Measurements from ENCODE around the gene THSD7B. TPM values are rescaled to one million over a fixed set of nuclear protein-coding genes. Genes with fewer than 3 reads are reported as not detected.

The THSD7B gene
- total and polyA plus RNA-seq, 9 of the 15 experiments (the other 6 are each of a cell fraction or from before 2014, with no cell fraction given): not detected

DNA sequence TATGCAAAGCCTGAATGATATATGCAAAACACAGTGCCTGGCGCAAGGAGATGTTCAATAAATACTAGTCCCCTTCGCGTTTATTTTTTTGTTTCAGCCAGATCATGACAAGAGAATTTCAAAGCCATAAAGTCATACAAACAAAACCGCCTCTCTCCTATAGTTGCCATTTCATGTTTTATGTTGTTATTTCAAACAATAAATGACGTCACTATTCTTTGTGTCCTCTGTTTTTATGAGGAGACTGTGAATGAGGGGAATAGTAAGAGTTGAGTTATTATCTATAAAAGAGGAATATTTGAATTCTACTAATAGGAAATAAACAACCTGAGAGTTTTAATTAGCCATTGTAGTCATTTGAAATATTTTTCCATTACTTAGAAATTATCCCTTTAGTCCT lies 464.5 kb downstream of the THSD7B start:
- Histone ChIP-seq H3K27me3 (ENCODE audit: control insufficient read depth in 2 of 2, insufficient read depth in 2 of 2, low read length in 2 of 2) (no peaks in the 10 kb centered on the region), H3K4me3 (no peak overlapping the region), H3K27ac (ENCODE audit: extremely low read depth, low read depth, low read length) (no peak overlapping the region), H3K9me1 (ENCODE audit: control insufficient read depth, insufficient read depth, low read length) (no peaks in the 10 kb centered on the region), H3K9ac (ENCODE audit: insufficient read depth in 1 of 2, low read depth in 2 of 2, low read length in 2 of 2) (no peak overlapping the region), H3K4me2 (ENCODE audit: insufficient read depth, low read length) (no peak overlapping the region), H3K36me3 (ENCODE audit: control insufficient read depth, insufficient read depth, low read length) (no peaks in the 10 kb centered on the region), H3K4me1 (replicated peaks in 1 of 2; ENCODE audit: control insufficient read depth in 2 of 2, insufficient read depth in 2 of 2, low read length in 2 of 2) (no peaks in the 10 kb centered on the region), H3K79me2 (ENCODE audit: control insufficient read depth, insufficient read depth, low read length) (no peaks in the 10 kb centered on the region), H4K20me1 (replicated peaks; ENCODE audit: control insufficient read depth, insufficient read depth, low read length) (no peaks in the 10 kb centered on the region), H2AFZ (ENCODE audit: low read depth, low read length) (no peak overlapping the region), H3K9me3 (replicated peaks; ENCODE audit: control insufficient read depth, insufficient read depth, low read depth, low read length) (no peaks in the 10 kb centered on the region)
- in situ Hi-C loops (cut with MboI): no loop called here
- no peak for FAIRE-seq
- BruUV-seq (replicated peaks): no TSS peak
- ChIA-PET CTCF (ENCODE audit: low intra/inter-chr PET ratio) (no interaction called here), POLR2A (no interaction called here)
- TF ChIP-seq ATF7 (IDR thresholded peaks at IDR 0.05): peak; percentile 40; the same call in 1 of the 2 replicates
- TF ChIP-seq ZNF507 (tag; conservative IDR thresholded peaks at IDR 0.05): no peak
- TF ChIP-seq, protein P1, sequence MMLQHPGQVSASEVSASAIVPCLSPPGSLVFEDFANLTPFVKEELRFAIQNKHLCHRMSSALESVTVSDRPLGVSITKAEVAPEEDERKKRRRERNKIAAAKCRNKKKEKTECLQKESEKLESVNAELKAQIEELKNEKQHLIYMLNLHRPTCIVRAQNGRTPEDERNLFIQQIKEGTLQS (IDR thresholded peaks at IDR 0.05): peak; percentile 39; the same call in 1 of the 2 replicates
- TF ChIP-seq, protein P1 (CRISPR knock-in tag; conservative IDR thresholded peaks at IDR 0.05): no peak
- TF ChIP-seq RNF2 (IDR thresholded peaks at IDR 0.05): no peak
- no peak for DNase-seq (ENCODE audit: extremely low read depth in 1 of 4, low spot score in 3 of 4)
- intact Hi-C loops (cut with micrococcal nuclease): no loop called here
- WGBS (ENCODE audit: insufficient coverage, low coverage, missing lambda C conversion rate): under 1% methylated on average over 5 of the region's 5 CpGs
- no peak for ATAC-seq

DNA sequence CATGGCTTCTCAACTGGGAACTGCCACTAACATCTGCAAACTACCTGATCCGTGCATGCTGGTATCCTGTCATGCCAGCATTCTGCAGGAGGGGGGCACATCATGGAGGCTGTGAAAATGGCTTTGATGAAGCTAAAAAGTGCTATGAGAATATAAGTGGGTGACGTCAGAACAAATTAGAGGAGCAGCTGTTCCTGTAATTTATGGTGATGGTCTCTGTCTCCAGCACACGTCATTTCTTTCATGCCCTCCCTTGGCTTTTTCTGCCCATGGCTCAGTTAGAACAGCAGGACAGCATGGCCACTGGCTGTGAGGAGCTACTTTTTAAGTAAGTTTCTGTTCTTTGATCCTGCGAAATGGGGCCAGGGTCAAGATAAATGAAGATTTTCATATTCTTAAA lies 466.3 kb downstream of the THSD7B start:
- no peaks in the 10 kb centered on the region for H3K4me1 ChIP-seq (replicated peaks in 1 of 2; ENCODE audit: control insufficient read depth in 2 of 2, insufficient read depth in 2 of 2, low read length in 2 of 2)
- H3K79me2 ChIP-seq (ENCODE audit: control insufficient read depth, insufficient read depth, low read length): no peaks in the 10 kb centered on the region
- ATAC-seq: no peak
- POLR2A ChIA-PET: no interaction called here
- H4K20me1 ChIP-seq (replicated peaks; ENCODE audit: control insufficient read depth, insufficient read depth, low read length): no peaks in the 10 kb centered on the region
- CTCF ChIA-PET (ENCODE audit: low intra/inter-chr PET ratio): no interaction called here
- H3K27me3 ChIP-seq (ENCODE audit: control insufficient read depth in 2 of 2, insufficient read depth in 2 of 2, low read length in 2 of 2): no peaks in the 10 kb centered on the region
- no peak overlapping the region for H3K4me2 ChIP-seq (ENCODE audit: insufficient read depth, low read length)
- no peak overlapping the region for H2AFZ ChIP-seq (ENCODE audit: low read depth, low read length)
- 0% methylated on average over 4 of the region's 4 CpGs for WGBS (ENCODE audit: insufficient coverage, low coverage, missing lambda C conversion rate)
- no peaks in the 10 kb centered on the region for H3K9me1 ChIP-seq (ENCODE audit: control insufficient read depth, insufficient read depth, low read length)
- no peak overlapping the region for H3K27ac ChIP-seq (ENCODE audit: extremely low read depth, low read depth, low read length)
- H3K4me3 ChIP-seq: no peak overlapping the region
- DNase-seq (ENCODE audit: extremely low read depth in 1 of 4, low spot score in 3 of 4): no peak
- no peak for FAIRE-seq
- in situ Hi-C loops (cut with MboI) (no loop called here), intact Hi-C loops (cut with micrococcal nuclease) (no loop called here)
- no peaks in the 10 kb centered on the region for H3K36me3 ChIP-seq (ENCODE audit: control insufficient read depth, insufficient read depth, low read length)
- H3K9ac ChIP-seq (ENCODE audit: insufficient read depth in 1 of 2, low read depth in 2 of 2, low read length in 2 of 2): no peak overlapping the region
- BruUV-seq (replicated peaks): no TSS peak
- H3K9me3 ChIP-seq (replicated peaks; ENCODE audit: control insufficient read depth, insufficient read depth, low read depth, low read length): no peaks in the 10 kb centered on the region
- TF ChIP-seq HNRNPK (IDR thresholded peaks at IDR 0.05; ENCODE audit: low read depth, low read length, poor library complexity, severe bottlenecking) (no peak), SPI1 (IDR thresholded peaks at IDR 0.05; ENCODE audit: borderline replicate concordance, low read depth, low read length) (no peak), ILK (tag; IDR thresholded peaks at IDR 0.05; ENCODE audit: borderline replicate concordance, low read depth) (no peak), ZC3H4 (CRISPR knock-in tag; IDR thresholded peaks at IDR 0.05; ENCODE audit: borderline replicate concordance) (no peak), RFX1 (IDR thresholded peaks at IDR 0.05) (no peak), ZNF23 (CRISPR knock-in tag; IDR thresholded peaks at IDR 0.05) (no peak), MYBL2 (IDR thresholded peaks at IDR 0.05; ENCODE audit: low read depth) (no peak), MYBL2 (CRISPR knock-in tag; IDR thresholded peaks at IDR 0.05; ENCODE audit: borderline replicate concordance) (no peak), ZBTB8A (IDR thresholded peaks at IDR 0.05; ENCODE audit: partially characterized antibody) (no peak), POLR3G (IDR thresholded peaks at IDR 0.05; ENCODE audit: extremely low read depth, insufficient read length, insufficient replicate concordance) (no peak)
- TF ChIP-seq, protein P2, sequence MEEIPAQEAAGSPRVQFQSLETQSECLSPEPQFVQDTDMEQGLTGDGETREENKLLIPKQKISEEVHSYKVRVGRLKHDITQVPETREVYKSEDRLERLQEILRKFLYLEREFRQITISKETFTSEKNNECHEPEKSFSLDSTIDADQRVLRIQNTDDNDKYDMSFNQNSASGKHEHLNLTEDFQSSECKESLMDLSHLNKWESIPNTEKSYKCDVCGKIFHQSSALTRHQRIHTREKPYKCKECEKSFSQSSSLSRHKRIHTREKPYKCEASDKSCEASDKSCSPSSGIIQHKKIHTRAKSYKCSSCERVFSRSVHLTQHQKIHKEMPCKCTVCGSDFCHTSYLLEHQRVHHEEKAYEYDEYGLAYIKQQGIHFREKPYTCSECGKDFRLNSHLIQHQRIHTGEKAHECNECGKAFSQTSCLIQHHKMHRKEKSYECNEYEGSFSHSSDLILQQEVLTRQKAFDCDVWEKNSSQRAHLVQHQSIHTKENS (CRISPR knock-in tag; IDR thresholded peaks at IDR 0.05): no peak

Data from K562 (cell line).